Coronary artery (tissue), 2 donors: ENCODE results near the gene GFM2.

ENCODE experiments used
- DNase-seq: peaks from one replicate; pipeline ENCODE4 v3.0.0-alpha.2; 2017; ENCODE audit warnings: low spot score
- H3K27ac ChIP-seq, 2 donors: fragments of 200-600 bp; sonication (generic); one replicate each; pipeline ENCODE4 v1.5.1; 2016 to 2019
- H3K4me3 ChIP-seq: fragments of 200-600 bp; sonication (generic); 2 replicates; pipeline ENCODE4 v1.5.1; 2016; ENCODE audit warnings: mild to moderate bottlenecking, moderate library complexity
- TF ChIP-seq, protein P1 (sequence below): fragments of 200-600 bp; sonication (generic); IDR thresholded peaks from one replicate; pipeline ENCODE4 v1.5.1; 2019; ENCODE audit warnings: antibody characterized with exemption

Gene GFM2

GRCh38 chr5:74787424-74787823 lies 20.5 kb upstream of the GFM2 start:
- TF ChIP-seq, protein P1, sequence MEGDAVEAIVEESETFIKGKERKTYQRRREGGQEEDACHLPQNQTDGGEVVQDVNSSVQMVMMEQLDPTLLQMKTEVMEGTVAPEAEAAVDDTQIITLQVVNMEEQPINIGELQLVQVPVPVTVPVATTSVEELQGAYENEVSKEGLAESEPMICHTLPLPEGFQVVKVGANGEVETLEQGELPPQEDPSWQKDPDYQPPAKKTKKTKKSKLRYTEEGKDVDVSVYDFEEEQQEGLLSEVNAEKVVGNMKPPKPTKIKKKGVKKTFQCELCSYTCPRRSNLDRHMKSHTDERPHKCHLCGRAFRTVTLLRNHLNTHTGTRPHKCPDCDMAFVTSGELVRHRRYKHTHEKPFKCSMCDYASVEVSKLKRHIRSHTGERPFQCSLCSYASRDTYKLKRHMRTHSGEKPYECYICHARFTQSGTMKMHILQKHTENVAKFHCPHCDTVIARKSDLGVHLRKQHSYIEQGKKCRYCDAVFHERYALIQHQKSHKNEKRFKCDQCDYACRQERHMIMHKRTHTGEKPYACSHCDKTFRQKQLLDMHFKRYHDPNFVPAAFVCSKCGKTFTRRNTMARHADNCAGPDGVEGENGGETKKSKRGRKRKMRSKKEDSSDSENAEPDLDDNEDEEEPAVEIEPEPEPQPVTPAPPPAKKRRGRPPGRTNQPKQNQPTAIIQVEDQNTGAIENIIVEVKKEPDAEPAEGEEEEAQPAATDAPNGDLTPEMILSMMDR: no peak
- no peak overlapping the region for H3K27ac ChIP-seq
- no peak overlapping the region for H3K4me3 ChIP-seq
- no peak for DNase-seq

GRCh38 chr5:74786851-74787250 lies 19.9 kb upstream of the GFM2 start:
- no peak overlapping the region for H3K4me3 ChIP-seq
- DNase-seq: no peak
- TF ChIP-seq, protein P1: no peak
- no peak overlapping the region for H3K27ac ChIP-seq

DNA sequence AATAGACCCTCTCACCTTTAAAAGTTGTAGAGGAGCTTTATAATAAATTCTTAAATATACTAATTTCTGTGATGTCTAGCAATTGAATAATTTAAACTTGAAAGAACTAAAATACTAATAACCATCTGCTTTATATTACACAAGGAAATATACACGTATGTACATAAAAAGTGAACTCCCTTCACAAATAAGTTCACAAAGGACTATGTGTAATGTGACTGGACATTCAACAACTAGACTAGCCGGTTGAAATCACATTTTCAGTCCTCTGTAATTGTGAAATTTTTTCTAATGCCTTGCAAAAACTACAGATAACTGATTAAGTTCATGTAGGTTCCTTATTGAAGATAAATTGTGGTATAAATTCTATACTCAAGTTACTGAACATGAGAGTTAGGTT lies 11.7 kb upstream of the GFM2 start:
- Histone ChIP-seq H3K4me3 (no peak overlapping the region), H3K27ac (no peak overlapping the region)
- DNase-seq: no peak
- TF ChIP-seq, protein P1: no peak

- H3K4me3 ChIP-seq: no peak overlapping the region
- DNase-seq: no peak
- no peak overlapping the region for H3K27ac ChIP-seq
- TF ChIP-seq, protein P1: no peak
Measured at GRCh38 chr5:74772359-74772758, 5.4 kb upstream of the GFM2 start.

DNA sequence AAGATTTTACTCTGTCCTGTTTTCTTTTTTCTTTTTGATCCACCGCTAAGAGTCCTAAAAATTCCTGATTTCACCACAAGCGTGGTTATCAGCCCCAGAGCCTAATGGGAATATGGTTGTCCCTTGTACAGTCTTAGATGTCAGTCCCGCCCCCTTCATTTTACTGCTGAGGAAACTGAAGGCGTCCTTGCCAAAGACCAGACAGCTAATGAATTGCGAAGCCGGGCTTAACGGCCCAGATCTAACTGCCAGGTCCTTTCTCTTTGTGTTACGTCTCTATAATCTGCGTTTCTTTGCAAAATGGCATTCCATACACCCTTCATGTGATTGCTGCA lies 629 bp upstream of the GFM2 start:
- Histone ChIP-seq H3K27ac (peak overlapping the region; percentile 66 to 87), H3K4me3 (peak overlapping the region; percentile 96)
- no peak for DNase-seq
- TF ChIP-seq, protein P1: no peak

DNA sequence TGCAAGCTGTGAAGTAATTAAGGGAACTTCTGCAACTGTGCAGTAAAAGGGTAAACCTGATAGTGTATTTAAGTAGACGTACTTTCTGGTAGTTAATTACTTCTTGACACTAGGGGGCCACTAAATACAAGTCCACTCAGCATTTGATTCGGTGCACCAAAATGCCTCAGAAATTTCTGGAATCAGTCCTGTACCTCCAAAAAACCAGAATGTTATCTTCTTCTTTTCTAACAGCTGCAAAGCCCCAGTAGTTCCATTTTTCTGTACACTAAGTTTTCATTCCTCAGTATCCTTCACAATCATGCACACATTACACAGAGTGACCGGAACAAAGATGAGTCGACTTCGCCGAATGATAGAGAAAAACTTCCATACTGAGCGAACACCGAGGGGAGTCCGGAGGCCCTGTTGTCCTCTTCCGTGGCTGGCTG lies 484 bp downstream of the GFM2 start:
- H3K27ac ChIP-seq: peak overlapping the region; percentile 66 to 87
- no peak for DNase-seq
- TF ChIP-seq, protein P1: no peak
- H3K4me3 ChIP-seq: peak overlapping the region; percentile 96

- Histone ChIP-seq H3K4me3 (peak overlapping the region; percentile 96), H3K27ac (no peak overlapping the region)
- TF ChIP-seq, protein P1: no peak
- no peak for DNase-seq
Measured at GRCh38 chr5:74765929-74766328, 988 bp downstream of the GFM2 start.
